ENCODE results near the gene C10orf95. TPM values are rescaled to one million over a fixed set of nuclear protein-coding genes. Genes with fewer than 3 reads are reported as not detected.
"Not testable (repeated sequence)": the region's sequence is repeated elsewhere in the genome, so short reads cannot be mapped to it uniquely, and the experiment has no call there.

The C10orf95 gene
- polyA plus RNA-seq (2011; rRNA removed): 0.06 TPM in 1 of 2 replicates, not detected in the other
- polyA minus RNA-seq (2011; rRNA and poly(A)+ RNA removed): not detected in 2 replicates

GRCh38 chr10:102451105-102451969 lies at the start of gene C10orf95:
Gene C10orf95, minus strand, starts transcription at chr10:102451543. Its CDS starts 450 bp downstream, at chr10:102451093.
- no peaks in the 10 kb centered on the region for H3K27me3 ChIP-seq (ENCODE audit: control insufficient read depth, insufficient read depth, low read length)
- no peak for TF ChIP-seq CTCF (IDR thresholded peaks at IDR 0.05; ENCODE audit: low read depth, low read length)
- peak within 1 kb of the TSS; percentile 70 for H3K4me3 ChIP-seq (ENCODE audit: low read depth, low read length)
- no peak within 1 kb of the TSS for H3K27ac ChIP-seq (ENCODE audit: low read depth, low read length)
- DNase-seq (ENCODE audit: low read depth, low spot score): no peak
- POLR2A ChIA-PET: interaction anchor here (0.6 to 1.6 kb wide), 6 partner anchors 19 to 244 kb away, joined by 3 to 22 read pairs (median 3); partner anchors contain the start of gene CUEDC2
- CTCF ChIA-PET: interaction anchor here (0.5 to 1.3 kb wide), 2 partner anchors 52 to 121 kb away, joined by 3 to 5 read pairs; no protein-coding TSS in a partner anchor
- H3K9me3 ChIP-seq (ENCODE audit: control insufficient read depth, insufficient read depth, low read length): no peaks in the 10 kb centered on the region; the same call in 1 of the 2 replicates

- CTCF ChIA-PET: interaction anchor here (0.8 to 1.6 kb wide), 5 partner anchors 21 to 107 kb away, joined by 3 to 14 read pairs (median 5); no protein-coding TSS in a partner anchor
- not testable (repeated sequence) for DNase-seq (ENCODE audit: low read depth, low spot score); H3K27ac ChIP-seq (ENCODE audit: low read depth, low read length); H3K27me3 ChIP-seq (ENCODE audit: control insufficient read depth, insufficient read depth, low read length); H3K9me3 ChIP-seq (ENCODE audit: control insufficient read depth, insufficient read depth, low read length)
- POLR2A ChIA-PET: interaction anchor here (0.6 kb wide), 1 partner anchor 292 kb away, joined by 5 read pairs; no protein-coding TSS in a partner anchor
- H3K4me3 ChIP-seq (ENCODE audit: low read depth, low read length): peak overlapping the region; percentile 21; the same call in 1 of the 2 replicates
These were observed 49.3 kb upstream of the C10orf95 start for GRCh38 chr10:102500686-102501085.

GRCh38 chr10:102499356-102499755 lies 48.0 kb upstream of the C10orf95 start:
- Histone ChIP-seq H3K4me3 (ENCODE audit: low read depth, low read length) (no peak overlapping the region), H3K9me3 (ENCODE audit: control insufficient read depth, insufficient read depth, low read length) (no peaks in the 10 kb centered on the region; the same call in 1 of the 2 replicates), H3K27ac (ENCODE audit: low read depth, low read length) (no peak overlapping the region), H3K27me3 (ENCODE audit: control insufficient read depth, insufficient read depth, low read length) (no peaks in the 10 kb centered on the region)
- ChIA-PET CTCF (no interaction called here), POLR2A (no interaction called here)
- no peak for TF ChIP-seq CTCF (IDR thresholded peaks at IDR 0.05; ENCODE audit: low read depth, low read length)
- no peak for DNase-seq (ENCODE audit: low read depth, low spot score)

- Histone ChIP-seq H3K27me3 (ENCODE audit: control insufficient read depth, insufficient read depth, low read length) (no peaks in the 10 kb centered on the region), H3K4me3 (ENCODE audit: low read depth, low read length) (no peak overlapping the region), H3K9me3 (ENCODE audit: control insufficient read depth, insufficient read depth, low read length) (no peaks in the 10 kb centered on the region), H3K27ac (ENCODE audit: low read depth, low read length) (no peak overlapping the region)
- DNase-seq (ENCODE audit: low read depth, low spot score): no peak
- ChIA-PET POLR2A (no interaction called here), CTCF (interaction anchor here (2.6 kb wide), 1 partner anchor 86 kb away, joined by 10 read pairs; no protein-coding TSS in a partner anchor)
- no peak for TF ChIP-seq CTCF (IDR thresholded peaks at IDR 0.05; ENCODE audit: low read depth, low read length)
These were observed 46.2 kb upstream of the C10orf95 start for GRCh38 chr10:102497545-102497944.

GRCh38 chr10:102493771-102494170 lies 42.4 kb upstream of the C10orf95 start:
- ChIA-PET POLR2A (interaction anchor here (0.6 kb wide), 1 partner anchor 13 kb away, joined by 3 read pairs; no protein-coding TSS in a partner anchor), CTCF (interaction anchor here (1.3 kb wide), 1 partner anchor 10 kb away, joined by 5 read pairs; the partner anchor contains the start of gene SUFU)
- no peak for DNase-seq (ENCODE audit: low read depth, low spot score)
- TF ChIP-seq CTCF (IDR thresholded peaks at IDR 0.05; ENCODE audit: low read depth, low read length): no peak
- no peaks in the 10 kb centered on the region for H3K9me3 ChIP-seq (ENCODE audit: control insufficient read depth, insufficient read depth, low read length)
- no peaks in the 10 kb centered on the region for H3K27me3 ChIP-seq (ENCODE audit: control insufficient read depth, insufficient read depth, low read length)
- no peak overlapping the region for H3K4me3 ChIP-seq (ENCODE audit: low read depth, low read length)
- H3K27ac ChIP-seq (ENCODE audit: low read depth, low read length): no peak overlapping the region
